Dermis blood vessel endothelial cell (primary cell): ENCODE results near the gene MC3R. TPM values are rescaled to one million over a fixed set of nuclear protein-coding genes. Genes with fewer than 3 reads are reported as not detected.

Experiments used
- DNase-seq: peaks from one replicate; pipeline ENCODE4 v3.0.0; 2010
- total RNA-seq: library from RNA; depleted of rRNA; stranded (reverse); fragments of >200 nt; gene quantifications from 2 replicates; pipeline ENCODE4 v1.2.3, GENCODE V29; 2014

MC3R gene
- total RNA-seq, 1 donor from 2014 or later = not detected

DNA sequence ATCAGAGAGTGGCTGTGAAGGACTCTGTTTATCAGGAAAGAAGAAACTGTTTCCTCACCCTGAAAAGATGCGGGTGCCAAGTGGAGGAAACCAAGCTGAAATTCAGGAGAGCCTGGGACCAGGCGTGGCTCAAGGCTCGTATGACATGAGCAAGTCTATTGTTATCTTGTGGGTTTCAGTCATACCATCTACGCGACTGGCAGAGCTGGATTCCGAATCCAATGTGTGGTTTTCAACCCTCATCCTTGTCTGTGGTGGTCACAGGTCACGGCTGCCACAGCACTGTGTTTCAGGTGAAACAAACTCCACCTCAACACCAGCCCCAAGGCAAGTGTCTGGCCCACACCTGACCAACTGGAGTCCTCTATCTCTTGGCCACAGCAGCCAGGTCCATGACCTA, 9.1 kb downstream of the MC3R start:
- no peak for DNase-seq

DNA sequence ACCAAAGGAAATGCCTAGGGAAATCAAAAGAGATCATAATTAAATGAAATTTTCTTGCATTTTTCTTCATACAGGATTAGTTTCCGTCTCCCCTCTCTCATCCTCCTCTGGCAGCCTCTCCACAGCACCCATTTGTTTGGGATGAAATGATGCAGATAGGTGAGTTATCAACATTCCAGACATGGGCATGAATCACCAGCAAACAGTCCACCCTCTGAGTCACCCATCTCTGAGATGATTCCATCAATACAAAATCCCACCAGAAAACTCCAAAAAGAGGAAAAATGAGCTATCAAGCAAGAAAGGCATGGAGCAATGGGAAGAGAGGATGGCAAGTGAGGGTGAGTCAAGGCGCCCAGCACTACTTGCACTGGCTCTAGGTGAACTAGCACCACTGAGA, 11.4 kb downstream of the MC3R start:
- DNase-seq = no peak

DNA sequence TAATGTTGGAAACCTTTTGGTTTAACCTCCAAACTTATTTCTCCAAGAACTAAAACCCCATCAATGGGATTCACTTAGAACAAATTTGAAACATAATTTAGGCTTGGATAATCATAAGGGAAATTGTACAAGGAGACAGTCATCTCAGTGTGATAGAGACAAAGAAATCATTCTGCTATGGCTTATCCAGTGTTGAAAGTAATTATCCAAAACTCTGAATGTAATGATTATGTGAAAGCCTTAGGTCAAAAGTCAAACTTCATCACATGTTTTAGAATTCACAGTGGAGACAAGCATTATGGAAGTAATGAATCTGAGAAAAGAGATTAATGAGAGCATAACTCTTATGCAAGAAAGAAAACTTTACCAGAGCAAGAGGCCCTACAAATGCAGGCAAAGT, 20.0 kb downstream of the MC3R start:
- DNase-seq = no peak

DNA sequence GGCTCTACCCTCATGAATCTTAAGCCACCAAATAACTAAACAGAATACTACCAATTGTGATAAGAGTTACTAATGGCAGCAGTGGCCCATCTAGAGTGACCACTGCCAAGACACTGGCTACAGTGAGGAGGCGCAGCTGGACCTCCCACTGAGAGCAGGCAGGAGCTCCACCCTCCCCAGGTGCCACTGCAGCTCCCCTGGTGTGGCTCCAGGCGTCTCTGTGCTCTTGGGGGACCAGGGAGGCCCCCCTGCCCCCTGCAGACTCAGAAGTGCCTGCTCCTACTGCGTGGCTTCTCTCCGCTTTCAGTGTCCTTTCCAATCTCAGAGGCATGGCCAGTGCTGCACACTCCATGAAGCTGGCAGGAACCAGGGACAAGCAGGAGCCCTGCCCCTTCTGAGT, 23.4 kb downstream of the MC3R start:
- no peak for DNase-seq

DNA sequence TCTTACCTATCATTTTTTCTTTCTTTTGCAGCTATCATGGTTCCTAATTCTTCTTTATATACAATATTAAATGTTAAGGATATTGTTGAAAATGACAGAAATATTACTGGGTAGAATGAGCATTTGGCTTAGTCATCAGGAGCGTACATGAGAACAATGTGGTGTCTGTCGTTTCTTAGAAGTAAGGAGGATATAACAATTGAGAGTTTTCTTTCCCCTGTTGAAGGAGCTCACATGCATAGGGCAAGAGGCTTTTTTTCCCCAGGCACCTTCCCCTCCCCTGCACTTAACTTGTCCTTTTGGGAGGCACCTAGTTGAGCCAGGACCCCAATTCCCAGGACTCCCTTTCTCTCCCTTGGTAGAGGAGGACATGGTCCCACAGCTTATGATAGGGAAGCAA, 25.0 kb downstream of the MC3R start:
- no peak for DNase-seq

DNA sequence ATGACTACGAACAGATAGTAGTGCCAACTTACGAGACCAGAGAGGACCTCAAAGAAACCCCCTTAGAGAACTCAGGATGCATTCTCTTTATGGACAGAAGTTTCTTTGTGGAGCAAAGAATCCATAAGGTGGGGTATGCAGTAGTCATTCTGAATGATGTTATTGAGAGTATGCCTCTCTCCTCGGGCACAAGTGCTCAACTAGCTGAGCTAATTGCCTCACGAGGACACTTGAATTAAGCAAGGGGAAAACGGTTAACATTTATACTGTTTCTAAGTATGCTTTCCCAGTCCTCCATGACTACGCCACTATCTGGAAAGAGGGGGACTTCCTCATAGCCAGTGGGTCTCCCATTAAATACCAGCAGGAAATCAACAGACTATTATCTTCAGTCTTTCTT, 25.6 kb downstream of the MC3R start:
- no peak for DNase-seq

DNA sequence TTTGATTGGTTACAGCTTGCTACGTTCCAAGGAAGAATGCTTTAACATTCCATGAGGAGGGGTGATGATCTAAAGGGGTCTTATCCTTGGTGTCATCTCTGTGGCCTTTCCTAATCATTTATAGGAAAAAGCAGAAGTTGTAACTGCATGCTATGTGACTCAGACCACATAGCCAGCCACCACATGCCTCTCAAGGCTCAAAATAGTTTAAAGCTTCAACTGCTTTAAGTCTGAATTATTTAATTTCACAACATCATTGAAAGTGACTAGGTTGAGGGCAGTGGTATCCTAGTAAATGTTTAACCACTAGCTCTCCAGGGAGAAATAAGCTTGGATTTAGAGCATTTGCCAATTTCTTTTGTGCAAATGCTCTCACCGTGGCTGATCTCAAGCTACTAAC, 29.7 kb downstream of the MC3R start:
- no peak for DNase-seq

DNA sequence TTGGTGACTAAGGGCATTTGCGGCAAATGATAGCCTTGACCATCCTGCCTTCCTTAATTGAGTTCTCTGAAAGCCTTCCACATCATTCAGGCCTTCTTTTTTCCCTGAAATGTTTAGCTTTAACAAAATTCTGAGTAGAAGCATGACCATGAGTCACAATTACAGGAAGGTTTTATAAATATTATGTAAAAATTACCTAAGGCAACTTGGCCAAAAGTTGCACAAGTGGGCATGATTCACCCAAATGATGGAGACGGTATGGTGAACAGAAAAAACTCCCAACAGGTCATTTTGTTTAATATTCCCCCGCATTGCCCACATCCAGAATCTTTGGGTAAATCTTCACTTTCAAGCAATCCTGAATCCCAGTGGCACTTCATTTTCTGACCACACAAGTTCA, 37.0 kb downstream of the MC3R start:
- no peak for DNase-seq

DNA sequence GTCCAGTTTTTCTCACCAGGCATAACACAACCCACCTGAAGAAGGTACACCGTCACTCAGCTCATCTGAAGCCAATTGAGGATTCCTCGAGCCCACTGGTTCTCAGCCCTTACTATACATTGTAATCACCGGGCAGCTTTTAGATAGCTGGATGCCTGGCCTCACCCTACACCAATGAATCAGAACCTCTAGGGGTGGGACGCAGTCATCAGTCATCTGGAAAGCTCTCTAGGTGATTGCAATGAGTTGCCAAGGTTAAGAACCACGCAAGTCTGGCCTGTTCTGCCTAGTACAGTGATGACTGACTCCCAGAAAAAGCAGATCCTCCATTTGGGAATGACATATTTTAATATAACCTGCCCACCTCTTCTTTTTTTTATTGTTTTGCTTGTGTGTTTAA, 41.1 kb downstream of the MC3R start:
- no peak for DNase-seq

DNA sequence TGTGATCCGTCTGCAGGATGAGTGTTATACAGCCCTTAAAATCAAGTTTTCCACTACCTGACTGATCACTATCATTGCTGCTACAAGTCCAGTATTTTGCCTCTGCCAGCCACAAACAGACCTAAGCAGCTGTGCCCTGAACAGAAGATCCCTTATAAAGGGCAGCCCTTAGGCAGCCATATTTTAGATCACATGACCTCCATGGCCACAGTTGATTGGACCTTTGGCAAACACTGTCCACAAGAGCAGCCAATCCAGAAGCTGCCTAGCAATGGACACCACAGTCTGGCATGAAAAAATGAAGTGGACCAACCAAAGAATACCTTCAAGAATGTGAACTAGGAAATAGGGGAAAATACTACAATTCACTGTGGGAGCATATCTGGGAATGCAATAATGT, 50.8 kb downstream of the MC3R start:
- no peak for DNase-seq

Other genes starting within 250 kb of the MC3R start
- gene CBLN4, start 243.2 kb upstream of the MC3R start, total RNA-seq = not detected in 2 replicates
- gene FAM210B, start 110.2 kb downstream of the MC3R start, total RNA-seq = 26.0 and 31.9 TPM in 2 replicates
- 12.4 and 66.3 TPM in 2 replicates for gene AURKA, start 143.5 kb downstream of the MC3R start, total RNA-seq
- gene CSTF1, start 143.9 kb downstream of the MC3R start, total RNA-seq = 39.1 and 51.0 TPM in 2 replicates
- 0.05 and 0.17 TPM in 2 replicates for gene CASS4, start 163.5 kb downstream of the MC3R start, total RNA-seq
- gene RTF2, start 219.9 kb downstream of the MC3R start, total RNA-seq = 93.9 and 98.7 TPM in 2 replicates